ENCODE measurements around the gene WSCD1. TPM values are rescaled to one million over a fixed set of nuclear protein-coding genes. Genes with fewer than 3 reads are reported as not detected.

Gene WSCD1
- total RNA-seq, 3 donors from 2014 or later (not counting 1 experiment from before 2014, with no cell fraction given), result 0.47 to 2.1 (median 1.9) TPM

DNA sequence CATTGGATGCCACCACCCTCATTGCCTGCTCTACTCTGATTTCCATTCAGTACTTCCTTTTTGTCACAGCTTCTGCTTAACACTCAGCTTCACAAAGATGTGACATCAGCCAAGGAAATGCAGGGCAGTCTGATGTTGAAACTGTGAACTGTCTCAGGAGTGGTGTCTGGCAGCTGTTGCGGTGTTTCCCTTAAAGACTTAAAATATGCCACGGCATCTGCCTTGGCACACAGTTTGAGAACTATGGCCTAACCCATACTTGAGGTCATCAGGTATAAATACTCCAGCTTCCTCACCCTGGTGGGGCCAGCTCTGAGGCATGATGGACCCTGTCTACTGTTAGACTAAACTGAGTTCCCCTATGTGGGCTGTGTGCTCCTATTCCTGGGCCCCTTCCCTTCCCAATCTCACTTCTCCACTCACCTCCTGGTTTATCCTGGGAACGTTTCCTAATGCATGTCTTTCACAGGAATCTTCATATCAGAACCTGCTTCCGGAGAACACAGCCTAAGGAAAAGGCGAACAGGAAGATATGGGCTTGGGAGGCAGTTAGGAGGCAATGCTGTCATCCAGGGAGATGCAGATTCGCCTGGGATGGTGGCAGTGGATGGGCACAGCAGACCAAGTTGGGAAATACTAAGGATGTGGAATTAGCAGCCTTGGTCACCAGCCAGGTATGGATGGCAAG, 96.5 kb downstream of the WSCD1 start:
- Histone ChIP-seq H3K9me3 (ENCODE audit: control insufficient read depth, insufficient read depth, low read length) (no peaks in the 10 kb centered on the region), H3K27ac (ENCODE audit: low read length) (no peak overlapping the region), H3K4me3 (ENCODE audit: low read length) (no peak overlapping the region), H3K36me3 (ENCODE audit: control insufficient read depth, insufficient read depth, low read length) (no peaks in the 10 kb centered on the region), H3K27me3 (ENCODE audit: control insufficient read depth, insufficient read depth, low read length) (no peaks in the 10 kb centered on the region), H3K4me1 (ENCODE audit: control insufficient read depth, insufficient read depth, low read length) (no peaks in the 10 kb centered on the region)
- no peaks in the 10 kb centered on the region for H3K9me3 Mint-ChIP-seq
- ATAC-seq (no peak), DNase-seq (no peak)
- H3K27ac Mint-ChIP-seq, result no peak overlapping the region
- peaks cover 7 to 10% of the 10 kb centered on the region in 2 donors for H3K27me3 Mint-ChIP-seq (ENCODE audit: low read depth in 2 of 2)
- H3K36me3 Mint-ChIP-seq, result no peaks in the 10 kb centered on the region
- intact Hi-C loops (cut with micrococcal nuclease), result no loop called here
- TF ChIP-seq, protein P1, sequence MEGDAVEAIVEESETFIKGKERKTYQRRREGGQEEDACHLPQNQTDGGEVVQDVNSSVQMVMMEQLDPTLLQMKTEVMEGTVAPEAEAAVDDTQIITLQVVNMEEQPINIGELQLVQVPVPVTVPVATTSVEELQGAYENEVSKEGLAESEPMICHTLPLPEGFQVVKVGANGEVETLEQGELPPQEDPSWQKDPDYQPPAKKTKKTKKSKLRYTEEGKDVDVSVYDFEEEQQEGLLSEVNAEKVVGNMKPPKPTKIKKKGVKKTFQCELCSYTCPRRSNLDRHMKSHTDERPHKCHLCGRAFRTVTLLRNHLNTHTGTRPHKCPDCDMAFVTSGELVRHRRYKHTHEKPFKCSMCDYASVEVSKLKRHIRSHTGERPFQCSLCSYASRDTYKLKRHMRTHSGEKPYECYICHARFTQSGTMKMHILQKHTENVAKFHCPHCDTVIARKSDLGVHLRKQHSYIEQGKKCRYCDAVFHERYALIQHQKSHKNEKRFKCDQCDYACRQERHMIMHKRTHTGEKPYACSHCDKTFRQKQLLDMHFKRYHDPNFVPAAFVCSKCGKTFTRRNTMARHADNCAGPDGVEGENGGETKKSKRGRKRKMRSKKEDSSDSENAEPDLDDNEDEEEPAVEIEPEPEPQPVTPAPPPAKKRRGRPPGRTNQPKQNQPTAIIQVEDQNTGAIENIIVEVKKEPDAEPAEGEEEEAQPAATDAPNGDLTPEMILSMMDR (IDR thresholded peaks at IDR 0.05), result no peak
- WGBS (ENCODE audit: insufficient coverage), result 67% methylated on average over 6 of the region's 6 CpGs
- H3K4me1 Mint-ChIP-seq, result peaks cover 9 to 13% of the 10 kb centered on the region in 2 donors
- no peak overlapping the region for H3K4me3 Mint-ChIP-seq

DNA sequence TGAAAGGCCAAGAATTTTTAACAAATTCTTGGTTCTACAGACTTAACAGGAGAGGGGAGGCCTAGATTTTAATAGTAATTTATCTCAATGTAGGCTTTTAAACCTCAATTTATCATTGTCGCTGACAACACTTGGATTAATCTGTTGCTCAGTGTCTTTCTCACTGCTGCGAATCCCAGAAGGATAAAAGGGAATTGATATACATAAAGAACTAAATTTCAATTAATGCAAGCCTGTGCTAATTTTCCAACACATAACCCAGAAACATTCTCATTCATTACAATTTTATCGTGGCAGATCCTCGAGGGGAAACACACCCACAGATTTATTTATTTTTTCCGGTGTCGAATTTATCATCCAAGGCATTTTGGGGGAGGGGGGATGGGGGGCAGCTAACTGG, 98.1 kb downstream of the WSCD1 start:
- no peak overlapping the region for H3K27ac ChIP-seq (ENCODE audit: low read length)
- no peak overlapping the region for H3K27ac Mint-ChIP-seq
- WGBS (ENCODE audit: insufficient coverage), result 82% methylated on average over 5 of the region's 6 CpGs

DNA sequence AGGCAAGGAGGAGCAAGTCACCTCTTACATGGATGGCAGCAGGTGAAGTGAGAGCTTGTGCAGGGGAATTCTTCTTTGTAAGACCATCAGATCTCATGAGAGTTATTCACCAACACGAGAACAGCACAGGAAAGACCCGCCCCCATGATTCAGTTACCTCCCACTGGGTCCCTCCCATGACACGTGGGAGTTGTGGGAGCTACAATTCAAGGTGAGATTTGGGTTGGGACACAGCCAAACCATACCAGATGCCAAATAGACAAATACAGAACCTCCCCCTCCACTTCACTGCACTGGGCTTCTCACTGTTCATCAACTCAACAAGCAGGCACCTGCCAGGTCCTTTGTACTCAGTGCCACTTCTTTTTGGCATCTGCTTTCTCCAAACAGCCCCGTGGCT, 100.2 kb downstream of the WSCD1 start:
- H3K27me3 Mint-ChIP-seq (ENCODE audit: low read depth in 2 of 2), result peaks cover 0 to 7% of the 10 kb centered on the region in 2 donors
- Histone ChIP-seq H3K27me3 (ENCODE audit: control insufficient read depth, insufficient read depth, low read length) (no peaks in the 10 kb centered on the region), H3K4me1 (ENCODE audit: control insufficient read depth, insufficient read depth, low read length) (no peaks in the 10 kb centered on the region), H3K36me3 (ENCODE audit: control insufficient read depth, insufficient read depth, low read length) (no peaks in the 10 kb centered on the region), H3K4me3 (ENCODE audit: low read length) (no peak overlapping the region), H3K9me3 (ENCODE audit: control insufficient read depth, insufficient read depth, low read length) (no peaks in the 10 kb centered on the region), H3K27ac (ENCODE audit: low read length) (no peak overlapping the region)
- H3K4me3 Mint-ChIP-seq, result no peak overlapping the region
- no peak for DNase-seq
- no peak for ATAC-seq
- H3K27ac Mint-ChIP-seq, result no peak overlapping the region
- WGBS (ENCODE audit: insufficient coverage), result 65% methylated on average over 3 of the region's 4 CpGs
- H3K9me3 Mint-ChIP-seq, result no peaks in the 10 kb centered on the region
- intact Hi-C loops (cut with micrococcal nuclease), result no loop called here
- H3K4me1 Mint-ChIP-seq, result peaks cover 9 to 13% of the 10 kb centered on the region in 2 donors
- no peaks in the 10 kb centered on the region for H3K36me3 Mint-ChIP-seq
- TF ChIP-seq, protein P1 (IDR thresholded peaks at IDR 0.05), result no peak

More for the DNA sequence above, 98.1 kb downstream of the WSCD1 start:
- Mint-ChIP-seq H3K4me1 (peaks cover 9 to 13% of the 10 kb centered on the region in 2 donors), H3K4me3 (no peak overlapping the region), H3K36me3 (no peaks in the 10 kb centered on the region), H3K9me3 (no peaks in the 10 kb centered on the region), H3K27me3 (ENCODE audit: low read depth in 2 of 2) (peaks cover 7 to 10% of the 10 kb centered on the region in 2 donors)
- Histone ChIP-seq H3K36me3 (ENCODE audit: control insufficient read depth, insufficient read depth, low read length) (no peaks in the 10 kb centered on the region), H3K9me3 (ENCODE audit: control insufficient read depth, insufficient read depth, low read length) (no peaks in the 10 kb centered on the region), H3K27me3 (ENCODE audit: control insufficient read depth, insufficient read depth, low read length) (no peaks in the 10 kb centered on the region), H3K4me1 (ENCODE audit: control insufficient read depth, insufficient read depth, low read length) (no peaks in the 10 kb centered on the region), H3K4me3 (ENCODE audit: low read length) (no peak overlapping the region)
- TF ChIP-seq, protein P1 (IDR thresholded peaks at IDR 0.05), result no peak
- intact Hi-C loops (cut with micrococcal nuclease), result no loop called here
- ATAC-seq (no peak), DNase-seq (no peak)
